ENCODE results near the gene SLC25A41.
"Not testable (repeated sequence)": the region's sequence is repeated elsewhere in the genome, so short reads cannot be mapped to it uniquely, and the experiment has no call there.

The SLC25A41 gene

DNA sequence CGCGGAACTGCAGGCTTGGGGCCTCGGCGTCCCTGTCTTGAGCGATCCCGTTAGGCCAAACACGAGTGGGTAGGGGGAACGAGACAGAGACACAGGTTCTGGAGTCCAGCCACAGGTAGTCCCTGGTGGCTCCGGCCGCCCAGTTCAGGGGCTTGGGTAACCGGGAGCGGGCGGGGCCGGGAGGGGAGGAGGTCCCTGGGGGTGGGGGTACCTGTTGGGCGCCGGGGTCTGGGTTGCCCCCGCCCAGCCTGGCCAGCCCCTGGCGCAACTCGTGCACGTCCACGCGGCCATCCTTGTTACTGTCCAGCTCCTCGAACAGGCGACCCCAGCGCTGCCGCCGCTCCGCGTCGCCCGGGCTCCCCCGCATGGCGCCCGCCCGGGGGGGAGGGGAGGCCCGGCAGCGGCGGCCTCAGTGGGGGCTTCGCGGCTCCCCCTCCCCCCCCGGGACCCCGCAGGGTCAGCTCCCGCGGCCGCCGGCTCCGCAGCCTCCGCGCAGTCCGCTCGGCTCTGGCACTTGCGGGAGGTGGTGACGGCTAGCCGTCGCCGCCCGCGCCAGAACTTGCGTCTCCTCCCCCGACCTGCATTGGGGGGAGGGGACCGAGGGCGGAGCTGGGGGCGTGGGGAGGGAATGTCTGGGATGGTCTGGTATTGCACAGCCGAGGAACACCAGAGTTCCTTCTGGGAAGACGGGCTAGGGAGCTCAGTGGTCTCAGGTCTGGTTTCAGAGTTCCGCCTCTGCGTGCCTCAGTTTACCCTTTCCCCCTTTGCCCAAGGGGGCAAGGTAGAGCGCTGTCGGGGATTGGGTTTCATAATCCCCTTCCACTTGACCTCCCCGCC is 25.9 kb upstream of the SLC25A41 start, which contains the start of gene SLC25A23:
Gene SLC25A23 (minus strand): TSS at position 531 of the 837 bp plus-strand sequence. CDS start 164 bp downstream, at position 367.
- no peak for FAIRE-seq

DNA sequence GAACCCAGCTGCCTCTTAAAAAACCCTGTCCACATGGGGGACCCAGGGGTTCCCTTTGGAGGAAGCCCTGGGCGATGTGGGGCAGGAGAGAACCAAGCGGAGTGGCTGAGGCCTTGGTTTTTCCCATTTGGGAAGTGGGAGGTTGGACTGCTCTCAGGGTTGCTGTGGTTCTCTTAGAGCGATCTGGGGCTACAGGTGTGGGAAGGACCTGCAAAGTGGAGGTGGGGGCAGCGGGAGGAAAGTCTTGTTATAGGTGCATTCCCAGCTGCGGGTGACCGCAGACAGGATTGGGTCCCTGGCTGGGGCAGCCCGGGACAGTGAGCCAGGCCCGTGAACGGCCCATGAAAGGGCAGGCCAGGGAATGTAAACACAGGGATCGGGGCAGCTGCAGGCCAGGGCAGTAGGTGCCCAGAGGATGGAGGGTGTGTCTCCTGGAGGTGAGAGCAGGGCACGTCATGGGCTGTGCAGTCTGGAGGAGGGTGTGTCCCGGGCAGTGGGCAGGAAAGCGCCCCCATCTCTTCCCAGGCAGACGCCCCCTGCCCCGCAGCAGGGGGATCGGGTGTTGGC is 25.2 kb upstream of the SLC25A41 start:
- no peak for FAIRE-seq

GRCh38 chr19:6457958-6458694 is 24.6 kb upstream of the SLC25A41 start:
- no peak for FAIRE-seq

DNA sequence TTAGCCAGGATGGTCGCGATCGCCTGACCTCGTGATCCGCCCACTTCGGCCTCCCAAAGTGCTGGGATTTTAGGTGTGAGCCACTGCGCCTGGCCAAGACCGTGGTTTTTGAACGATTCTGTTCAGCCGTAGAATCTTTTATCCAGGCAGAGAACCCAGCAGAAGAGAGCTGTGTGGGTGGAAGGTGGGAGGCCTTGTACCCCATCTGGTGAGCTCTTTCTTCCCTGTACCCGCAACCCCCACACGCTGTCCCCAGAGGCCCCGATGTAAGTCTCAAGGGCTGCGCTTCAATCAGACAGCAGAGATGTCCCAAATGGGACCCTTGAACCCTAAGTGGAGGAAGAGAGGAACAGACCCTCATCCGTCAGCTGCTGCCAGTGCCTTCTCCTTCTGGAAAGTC is 22.4 kb upstream of the SLC25A41 start:
- no peak for FAIRE-seq

DNA sequence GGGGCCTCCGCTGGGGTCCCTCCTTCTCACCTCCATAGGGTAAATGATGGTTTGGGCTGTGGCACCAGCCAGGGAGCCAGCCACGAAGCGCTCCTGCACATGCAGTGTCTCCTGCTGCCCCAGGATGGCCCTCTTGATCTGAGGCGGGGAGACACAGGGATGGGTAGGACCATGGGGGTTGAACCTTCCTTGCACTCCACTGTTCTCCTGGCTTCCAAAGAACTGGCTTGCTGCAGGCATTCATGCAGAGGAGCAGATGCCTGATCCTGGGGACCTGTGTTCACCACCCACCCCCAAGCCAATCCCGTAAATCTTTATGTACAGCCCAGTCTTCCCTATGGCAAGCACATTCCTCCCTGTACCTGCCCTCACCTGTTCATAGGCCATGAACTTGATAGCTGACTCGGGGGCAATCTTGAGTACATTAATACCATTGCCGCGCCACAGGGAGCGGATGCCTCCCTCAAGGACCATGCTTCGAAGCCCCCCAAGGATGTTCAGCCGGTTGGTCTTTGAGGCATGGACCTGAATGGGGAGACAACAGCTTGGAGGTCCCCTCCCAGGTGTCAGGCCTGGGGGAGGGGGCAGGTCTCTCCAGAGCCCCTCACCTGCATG is 20.5 kb upstream of the SLC25A41 start:
- no peak for FAIRE-seq

DNA sequence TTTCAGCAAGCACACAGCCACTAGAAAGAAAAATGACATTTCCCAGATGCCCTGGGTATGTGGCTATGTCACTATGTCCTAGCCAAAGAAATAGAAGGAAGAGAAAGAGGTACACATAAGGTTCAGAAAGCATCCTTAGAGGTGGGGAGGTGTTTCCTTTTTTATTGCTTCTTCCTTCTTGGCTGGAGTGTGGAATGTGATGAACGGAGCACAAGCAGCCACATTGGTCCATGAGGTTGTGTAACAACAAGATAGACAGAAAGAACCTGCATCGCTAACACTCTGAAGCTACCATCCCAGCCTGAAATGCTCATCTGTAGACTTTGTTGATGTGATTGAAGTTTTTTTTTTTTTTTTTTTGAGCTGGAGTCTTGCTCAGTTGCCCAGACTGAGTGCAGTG is 19.3 kb upstream of the SLC25A41 start:
- no peak for FAIRE-seq

- FAIRE-seq = no peak
Observed at GRCh38 chr19:6452223-6452614, 18.7 kb upstream of the SLC25A41 start.

- FAIRE-seq = no peak
Observed at GRCh38 chr19:6451583-6452222, 18.1 kb upstream of the SLC25A41 start.

DNA sequence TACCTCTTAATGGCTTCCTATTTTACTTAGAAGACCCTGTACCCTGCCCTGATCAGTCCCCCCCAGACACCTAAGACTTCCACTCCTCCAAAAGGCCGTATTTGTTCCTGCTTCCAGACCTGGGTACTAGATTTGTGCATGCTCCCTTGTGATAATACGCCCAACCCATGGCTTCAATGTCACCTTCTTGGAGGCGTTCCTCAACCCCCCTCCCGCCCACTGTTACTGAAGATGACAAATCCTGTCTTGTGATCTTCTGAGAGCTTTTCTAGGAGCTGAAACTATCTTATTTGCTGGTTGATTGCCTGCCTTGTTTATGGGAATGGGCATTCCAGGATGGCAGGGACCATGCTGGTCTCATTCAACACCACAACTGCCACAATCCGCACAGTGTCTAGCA is 16.6 kb upstream of the SLC25A41 start:
- no peak for FAIRE-seq

DNA sequence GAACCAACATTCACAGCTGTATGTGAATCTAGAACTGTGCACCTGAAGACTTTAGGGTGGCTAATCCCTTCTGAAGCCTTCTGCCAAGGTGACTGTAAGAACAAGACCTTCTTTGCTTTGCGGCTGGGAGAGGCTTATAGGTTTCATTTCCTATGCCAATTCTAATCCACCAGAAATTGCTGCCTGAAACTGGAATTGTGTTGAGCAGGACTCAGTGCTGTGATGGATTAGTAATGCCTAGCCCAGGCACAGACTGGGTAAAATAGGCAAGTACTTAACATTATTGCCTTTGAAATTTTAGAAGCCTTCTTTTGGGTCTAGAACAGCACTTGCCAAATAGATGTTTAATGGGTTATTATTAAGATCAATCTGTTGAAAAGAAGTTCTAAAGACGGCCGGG is 14.5 kb upstream of the SLC25A41 start:
- no peak for FAIRE-seq

DNA sequence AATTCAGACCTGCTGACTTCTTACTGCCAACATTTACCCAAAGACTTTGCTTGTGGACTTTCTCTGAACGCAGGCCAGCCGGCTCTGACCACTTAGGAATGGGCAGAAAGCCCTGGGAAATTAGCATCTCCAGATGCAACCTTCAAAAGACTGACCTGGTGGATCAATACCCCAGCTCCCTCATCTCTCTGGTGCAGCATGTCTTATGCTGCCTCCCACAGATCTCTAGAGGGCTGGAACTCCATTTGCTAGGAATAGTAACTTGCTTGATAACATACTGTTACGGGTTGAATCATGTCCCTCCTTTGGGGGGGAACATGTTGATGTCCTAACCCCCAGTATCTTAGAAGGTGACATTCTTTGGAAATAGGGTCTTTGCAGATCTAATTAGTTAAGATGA is 12.9 kb upstream of the SLC25A41 start:
- no peak for FAIRE-seq

GRCh38 chr19:6443986-6444385 is 10.4 kb upstream of the SLC25A41 start:
- no peak for FAIRE-seq

DNA sequence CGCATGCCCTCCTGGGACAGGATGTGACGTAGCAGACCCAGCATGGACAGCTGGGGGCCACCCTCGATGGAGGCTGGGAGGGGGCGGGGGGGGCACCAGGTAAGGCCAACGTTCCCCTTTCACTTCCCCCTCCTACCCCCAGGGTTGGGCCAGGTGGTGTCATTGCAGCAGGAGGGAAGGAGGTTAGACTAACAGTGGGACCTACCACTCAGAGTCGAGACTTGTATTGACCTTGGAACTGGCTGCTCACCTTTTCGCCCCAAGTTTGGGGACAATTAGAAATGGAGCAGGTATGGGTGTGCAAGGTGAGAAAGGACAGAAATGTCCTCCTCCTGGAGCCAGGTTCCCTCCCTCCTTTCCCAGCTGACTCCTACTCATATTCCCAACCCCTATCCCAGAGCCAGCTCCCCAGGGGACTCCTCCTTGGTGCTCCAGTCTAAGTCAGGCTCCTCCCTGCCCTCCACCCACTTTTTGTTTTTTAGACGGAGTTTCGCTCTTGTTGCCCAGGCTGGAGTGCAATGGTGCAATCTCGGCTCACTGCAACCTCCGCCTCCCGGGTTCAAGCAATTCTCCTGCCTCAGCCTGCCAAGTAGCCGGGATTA is 8.6 kb upstream of the SLC25A41 start:
- FAIRE-seq = no peak

DNA sequence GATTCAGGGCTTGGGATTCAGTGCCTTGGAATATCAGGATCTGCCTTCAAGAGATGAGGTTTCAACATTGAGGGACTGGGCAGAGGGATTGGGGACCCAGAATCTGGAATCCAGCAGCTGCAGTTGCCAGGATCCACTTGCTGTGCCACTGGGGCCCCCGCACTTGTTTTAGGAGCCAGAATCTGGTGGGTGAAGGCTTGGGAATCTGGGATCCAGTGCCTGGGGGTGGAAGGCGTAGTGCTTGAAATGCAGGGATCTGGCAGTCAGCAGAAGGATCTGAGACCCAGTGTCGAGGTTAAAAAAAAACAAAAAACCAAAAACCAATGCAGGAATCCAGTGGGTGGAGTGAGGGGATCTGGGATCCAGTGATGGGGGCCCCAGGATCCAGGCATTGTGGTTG is 7.3 kb upstream of the SLC25A41 start:
- FAIRE-seq = no peak

GRCh38 chr19:6439743-6440142 is 6.2 kb upstream of the SLC25A41 start:
- FAIRE-seq = no peak

GRCh38 chr19:6433165-6433564 is 398 bp downstream of the SLC25A41 start:
- FAIRE-seq = no peak

GRCh38 chr19:6431891-6432290 is 1.7 kb downstream of the SLC25A41 start:
- FAIRE-seq = no peak

DNA sequence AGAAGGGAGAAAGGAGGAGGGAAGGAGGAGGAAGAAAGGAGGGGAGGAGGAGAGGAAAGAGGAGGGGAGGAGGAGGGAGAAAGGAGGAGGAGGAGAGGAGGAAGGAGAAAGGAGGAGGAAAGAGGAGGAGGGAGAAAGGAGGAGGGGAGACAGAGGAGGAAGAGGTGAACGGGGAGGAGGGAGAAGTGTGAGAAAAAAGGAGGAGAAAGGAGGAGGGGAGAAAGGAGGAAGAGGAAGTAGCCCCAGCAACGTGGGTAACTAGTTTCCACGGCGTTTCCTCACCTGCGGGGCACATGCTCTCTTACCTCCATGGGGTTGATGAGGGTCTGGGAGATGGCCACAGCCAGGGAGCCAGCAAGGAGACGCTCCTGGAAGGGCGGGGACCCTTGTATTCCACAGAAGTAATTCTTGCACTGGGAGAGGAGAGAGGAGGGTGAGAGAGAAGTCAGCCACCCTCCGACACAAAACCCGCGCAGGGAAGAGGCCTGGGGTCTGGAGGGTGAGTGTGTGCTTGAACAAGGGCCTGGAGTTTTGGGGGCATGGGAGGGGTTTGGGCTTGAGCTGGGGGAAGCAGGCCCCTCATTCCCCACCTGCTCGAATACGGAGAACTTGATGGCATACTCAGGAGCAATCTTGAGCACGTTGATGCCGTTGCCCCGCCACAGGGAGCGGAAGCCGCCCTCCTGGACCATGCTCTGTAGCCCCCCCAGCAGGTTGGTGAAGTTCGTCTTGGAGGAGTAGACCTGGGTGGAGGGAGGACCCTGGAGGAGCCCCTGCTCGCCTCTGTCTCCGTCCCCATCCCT is 3.9 kb downstream of the SLC25A41 start:
- FAIRE-seq = no peak

DNA sequence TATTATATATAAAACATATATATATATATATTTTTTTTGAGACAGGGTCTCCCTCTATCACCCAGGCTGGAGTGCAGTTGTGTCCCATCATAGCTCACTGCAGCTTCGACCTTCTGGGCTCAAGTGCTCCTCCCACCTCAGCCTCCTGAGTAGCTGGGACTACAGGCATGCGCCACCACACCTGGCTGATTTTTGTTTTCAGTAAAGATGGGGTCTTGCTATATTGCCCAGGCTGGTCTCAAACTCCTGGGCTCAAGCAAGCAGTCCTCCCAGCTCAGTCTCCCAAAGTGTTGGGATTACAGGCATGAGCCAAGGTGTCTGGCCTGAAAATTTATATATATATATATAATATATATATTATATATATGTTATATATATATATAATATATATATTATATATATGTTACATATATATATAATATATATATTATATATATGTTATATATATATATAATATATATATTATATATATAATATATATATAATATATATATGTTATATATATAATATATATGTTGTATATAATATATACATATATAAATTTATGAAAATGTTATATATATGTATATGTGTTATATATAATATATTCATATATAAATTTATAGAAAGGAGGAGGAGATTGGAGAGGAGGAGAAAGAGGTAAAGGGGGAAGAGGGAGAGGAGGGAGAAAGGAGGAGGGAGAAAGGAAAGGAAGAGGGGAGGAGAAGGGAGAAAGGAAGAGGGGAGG is 4.7 kb downstream of the SLC25A41 start:
- not testable (repeated sequence) for FAIRE-seq

DNA sequence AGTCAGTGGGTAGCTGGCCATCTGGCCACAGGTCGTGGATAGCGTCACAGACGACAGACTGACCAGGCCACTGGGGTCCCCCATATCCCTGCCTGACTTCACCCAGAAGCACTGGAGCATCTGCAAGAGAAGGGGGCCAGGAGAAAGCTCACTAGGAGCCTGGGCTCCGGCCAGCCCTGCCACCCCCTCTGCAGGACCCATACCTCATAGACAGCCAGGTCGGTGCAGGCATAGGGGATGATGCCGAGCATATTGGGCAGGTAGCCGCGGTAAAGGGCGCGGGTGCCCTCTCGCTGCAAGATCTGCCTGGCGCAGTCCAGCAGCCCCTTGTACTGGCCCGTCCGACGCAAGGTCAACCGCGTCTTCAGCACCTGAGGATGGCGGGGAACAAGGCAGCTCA is 6.4 kb downstream of the SLC25A41 start:
- FAIRE-seq = no peak
